Measurements from ENCODE around the gene PARS2.

The PARS2 gene

DNA sequence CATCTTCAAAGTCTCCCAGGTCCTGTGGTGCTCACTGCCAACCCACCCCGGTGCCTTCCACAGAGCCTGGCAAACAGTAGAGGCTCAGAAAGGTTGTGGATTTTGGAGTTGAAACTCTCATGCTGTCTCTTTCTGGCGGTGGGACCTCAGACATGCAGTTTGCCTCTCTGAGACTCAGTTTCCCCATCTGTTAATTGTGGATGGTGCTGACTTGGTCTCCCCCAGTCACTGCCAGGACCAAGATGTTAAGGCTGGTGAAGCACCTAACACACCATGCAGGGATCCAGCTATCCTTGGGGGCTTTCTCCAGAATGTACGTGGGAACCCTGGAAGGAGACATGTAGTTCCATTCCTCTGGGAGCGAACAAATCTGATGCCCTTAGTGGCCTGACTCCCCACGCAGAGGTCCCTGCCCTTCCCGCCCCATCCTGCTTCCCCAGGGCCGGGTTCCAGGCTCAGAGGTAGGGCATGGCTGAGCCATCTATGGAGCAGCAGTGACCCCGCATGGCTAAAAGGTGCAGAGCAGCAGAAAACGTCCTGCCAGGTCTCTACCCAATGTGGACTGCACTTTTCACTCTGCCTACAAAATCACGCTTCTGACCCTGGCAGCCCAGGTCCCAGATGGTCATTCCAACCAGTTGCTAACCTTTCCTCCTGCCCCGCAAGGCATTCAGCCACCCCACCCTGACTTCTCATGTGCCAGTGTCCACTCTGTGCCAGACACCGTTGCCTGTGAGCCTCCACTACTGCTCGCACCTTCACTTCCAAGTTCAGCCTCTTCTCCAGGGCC lies 46.0 kb upstream of the PARS2 start:
- DNase-seq (ENCODE audit: low spot score) = peak; percentile 66
- TF ChIP-seq, protein P1, sequence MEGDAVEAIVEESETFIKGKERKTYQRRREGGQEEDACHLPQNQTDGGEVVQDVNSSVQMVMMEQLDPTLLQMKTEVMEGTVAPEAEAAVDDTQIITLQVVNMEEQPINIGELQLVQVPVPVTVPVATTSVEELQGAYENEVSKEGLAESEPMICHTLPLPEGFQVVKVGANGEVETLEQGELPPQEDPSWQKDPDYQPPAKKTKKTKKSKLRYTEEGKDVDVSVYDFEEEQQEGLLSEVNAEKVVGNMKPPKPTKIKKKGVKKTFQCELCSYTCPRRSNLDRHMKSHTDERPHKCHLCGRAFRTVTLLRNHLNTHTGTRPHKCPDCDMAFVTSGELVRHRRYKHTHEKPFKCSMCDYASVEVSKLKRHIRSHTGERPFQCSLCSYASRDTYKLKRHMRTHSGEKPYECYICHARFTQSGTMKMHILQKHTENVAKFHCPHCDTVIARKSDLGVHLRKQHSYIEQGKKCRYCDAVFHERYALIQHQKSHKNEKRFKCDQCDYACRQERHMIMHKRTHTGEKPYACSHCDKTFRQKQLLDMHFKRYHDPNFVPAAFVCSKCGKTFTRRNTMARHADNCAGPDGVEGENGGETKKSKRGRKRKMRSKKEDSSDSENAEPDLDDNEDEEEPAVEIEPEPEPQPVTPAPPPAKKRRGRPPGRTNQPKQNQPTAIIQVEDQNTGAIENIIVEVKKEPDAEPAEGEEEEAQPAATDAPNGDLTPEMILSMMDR (IDR thresholded peaks at IDR 0.05) = peak; percentile 59
- no peak overlapping the region for H3K4me3 ChIP-seq
- H3K27ac ChIP-seq = no peak overlapping the region

DNA sequence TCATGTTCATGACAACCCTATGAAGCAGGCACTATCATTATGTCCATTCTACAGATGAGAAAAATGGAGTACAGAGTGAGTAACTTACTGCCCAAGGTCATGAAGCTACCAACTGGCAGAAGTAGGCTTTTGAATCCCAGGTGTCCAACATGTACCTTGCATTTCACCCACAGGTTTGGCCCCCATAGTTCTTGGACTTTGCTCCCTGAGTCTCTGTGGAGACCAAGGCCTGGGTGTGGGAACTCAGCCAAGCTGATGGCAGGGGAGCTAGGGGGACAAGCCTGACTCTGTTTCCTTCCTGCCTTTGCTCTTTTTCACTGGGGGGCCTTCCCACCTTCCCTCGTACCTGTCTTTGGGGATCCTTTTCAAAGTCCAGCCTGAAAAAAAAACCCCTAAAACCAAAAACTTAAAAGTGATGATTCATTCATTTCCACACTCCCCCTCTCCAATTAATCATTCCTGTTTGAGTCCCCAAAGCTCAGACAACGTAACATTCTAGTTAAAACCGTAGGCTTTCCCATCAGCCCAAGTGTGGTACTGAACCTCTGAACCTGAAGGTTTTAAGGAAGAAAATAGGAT lies 45.3 kb upstream of the PARS2 start:
- no peak overlapping the region for H3K27ac ChIP-seq
- TF ChIP-seq, protein P1 (IDR thresholded peaks at IDR 0.05) = no peak
- no peak overlapping the region for H3K4me3 ChIP-seq
- peak; percentile 40 for DNase-seq (ENCODE audit: low spot score)

DNA sequence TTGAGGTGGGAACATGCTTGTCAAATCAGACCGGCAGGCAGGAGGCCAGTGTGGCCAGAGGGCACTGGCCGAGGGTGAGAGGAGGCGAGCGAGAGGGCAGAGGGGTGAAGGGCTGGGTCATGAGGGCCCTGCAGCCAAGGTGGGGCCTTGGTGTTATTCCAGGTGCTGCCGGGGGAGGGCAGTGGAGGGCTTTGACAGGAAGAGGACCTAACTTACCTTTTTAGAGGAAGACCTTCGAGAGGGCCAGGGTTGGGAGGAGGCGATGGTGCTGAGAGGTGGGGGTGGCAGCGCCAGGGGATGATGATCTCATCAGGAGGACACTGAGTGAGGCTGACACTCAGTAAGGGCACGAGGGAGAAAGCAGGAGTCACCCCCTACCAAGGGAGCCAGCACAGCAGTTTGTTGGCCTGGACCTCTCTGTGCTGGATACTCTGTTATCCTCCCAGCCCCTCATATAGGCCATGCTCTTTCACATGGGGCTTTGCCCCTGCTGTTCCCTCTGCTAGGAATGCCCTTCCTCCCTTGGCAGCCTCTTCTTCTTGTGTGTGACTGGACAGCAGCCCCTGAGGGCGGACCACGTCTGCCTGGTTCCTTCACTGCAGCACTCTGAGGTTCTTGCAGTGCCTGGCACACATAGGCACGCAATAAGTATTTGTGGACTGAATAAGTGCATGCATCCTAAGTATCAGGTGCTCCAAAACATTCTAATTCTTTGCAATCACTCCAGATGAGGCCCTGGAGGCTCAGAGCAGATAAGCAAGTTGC lies 44.3 kb upstream of the PARS2 start:
- Histone ChIP-seq H3K27ac (no peak overlapping the region), H3K4me3 (no peak overlapping the region)
- peak; percentile 53 for DNase-seq (ENCODE audit: low spot score)
- TF ChIP-seq, protein P1 (IDR thresholded peaks at IDR 0.05) = no peak

DNA sequence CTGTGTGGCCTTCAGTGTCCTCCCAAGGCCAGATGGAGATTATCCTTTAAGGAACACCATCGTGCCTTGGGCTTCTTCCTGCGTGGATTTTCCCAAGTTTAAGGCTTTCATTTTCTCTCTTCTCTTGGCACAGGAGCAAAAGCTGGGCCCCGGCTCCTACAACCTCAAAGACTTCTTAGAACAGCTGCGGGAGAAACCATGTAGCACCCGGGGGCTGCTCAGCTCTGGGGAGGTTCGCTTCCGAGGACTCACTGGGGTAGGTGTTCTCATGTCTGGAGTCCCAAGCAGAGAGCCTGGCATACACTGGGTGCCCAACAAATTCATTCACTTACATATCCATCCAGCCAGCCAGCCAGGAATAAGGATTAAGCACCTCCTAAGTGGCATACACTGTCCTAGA lies 43.4 kb upstream of the PARS2 start:
- TF ChIP-seq, protein P1 (IDR thresholded peaks at IDR 0.05) = no peak
- Histone ChIP-seq H3K27ac (no peak overlapping the region), H3K4me3 (no peak overlapping the region)
- DNase-seq (ENCODE audit: low spot score) = peak; percentile 46

DNA sequence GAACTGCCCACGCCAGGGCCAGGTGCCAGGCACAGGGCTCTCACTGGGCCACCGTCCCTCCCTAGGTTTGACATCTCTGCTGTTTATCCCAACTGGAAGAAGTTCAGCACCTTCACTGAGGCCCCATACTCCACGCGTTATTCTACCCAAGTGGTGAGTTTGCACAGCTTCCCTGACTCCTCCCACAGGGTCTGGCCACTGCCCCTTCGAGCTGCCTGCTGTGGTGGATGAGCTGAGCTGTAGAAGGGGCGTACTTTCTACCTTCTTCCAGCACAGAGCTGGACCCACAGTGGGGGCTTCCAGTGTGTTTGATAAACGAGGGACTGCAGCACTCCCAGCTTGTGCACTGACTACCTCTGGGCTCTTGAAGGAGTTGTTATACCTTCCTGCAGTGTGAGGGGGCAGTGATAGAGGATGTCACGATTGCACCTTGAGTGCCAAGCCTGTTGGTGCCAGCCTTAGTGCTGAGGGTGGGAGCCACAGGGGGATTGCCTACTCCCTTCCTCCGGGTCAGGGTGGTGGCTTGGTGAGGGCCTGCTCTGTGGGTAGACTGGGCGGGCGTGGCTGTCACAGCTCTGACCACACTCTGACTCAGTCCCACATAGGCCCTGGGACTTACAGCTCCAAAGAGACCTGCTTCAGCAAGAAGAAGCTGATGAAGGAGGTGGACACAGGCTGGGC lies 42.7 kb upstream of the PARS2 start:
- DNase-seq (ENCODE audit: low spot score) = peak; percentile 58

DNA sequence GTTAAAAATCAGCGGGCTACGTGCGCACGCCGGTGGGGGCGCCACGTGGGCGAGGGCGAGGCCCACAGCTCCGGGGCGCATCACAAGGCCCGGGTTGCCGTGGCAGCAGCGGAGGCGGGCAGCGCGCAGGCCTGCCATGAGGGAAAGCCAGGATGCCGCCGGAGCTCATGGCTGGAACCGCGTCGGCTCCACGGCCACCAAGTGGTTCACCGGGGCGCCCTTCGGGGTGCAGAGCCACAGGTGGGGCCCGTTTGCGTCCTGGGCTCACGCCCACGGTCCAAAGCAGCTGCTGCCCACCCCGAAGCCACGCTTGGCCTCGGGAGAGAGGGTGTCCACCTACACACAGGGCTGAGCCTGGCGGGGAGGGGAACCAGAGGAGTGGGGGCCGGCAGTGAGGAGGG lies 41.7 kb upstream of the PARS2 start:
- peak; percentile 56 for DNase-seq (ENCODE audit: low spot score)
- no peak overlapping the region for H3K4me3 ChIP-seq
- H3K27ac ChIP-seq = no peak overlapping the region
- TF ChIP-seq, protein P1 (IDR thresholded peaks at IDR 0.05) = no peak

More for the DNA sequence above, 42.7 kb upstream of the PARS2 start:
- H3K27ac ChIP-seq = no peak overlapping the region
- H3K4me3 ChIP-seq = no peak overlapping the region
- TF ChIP-seq, protein P1 (IDR thresholded peaks at IDR 0.05) = no peak
